ENCODE data around the gene FOXO1.

Gene FOXO1

DNA sequence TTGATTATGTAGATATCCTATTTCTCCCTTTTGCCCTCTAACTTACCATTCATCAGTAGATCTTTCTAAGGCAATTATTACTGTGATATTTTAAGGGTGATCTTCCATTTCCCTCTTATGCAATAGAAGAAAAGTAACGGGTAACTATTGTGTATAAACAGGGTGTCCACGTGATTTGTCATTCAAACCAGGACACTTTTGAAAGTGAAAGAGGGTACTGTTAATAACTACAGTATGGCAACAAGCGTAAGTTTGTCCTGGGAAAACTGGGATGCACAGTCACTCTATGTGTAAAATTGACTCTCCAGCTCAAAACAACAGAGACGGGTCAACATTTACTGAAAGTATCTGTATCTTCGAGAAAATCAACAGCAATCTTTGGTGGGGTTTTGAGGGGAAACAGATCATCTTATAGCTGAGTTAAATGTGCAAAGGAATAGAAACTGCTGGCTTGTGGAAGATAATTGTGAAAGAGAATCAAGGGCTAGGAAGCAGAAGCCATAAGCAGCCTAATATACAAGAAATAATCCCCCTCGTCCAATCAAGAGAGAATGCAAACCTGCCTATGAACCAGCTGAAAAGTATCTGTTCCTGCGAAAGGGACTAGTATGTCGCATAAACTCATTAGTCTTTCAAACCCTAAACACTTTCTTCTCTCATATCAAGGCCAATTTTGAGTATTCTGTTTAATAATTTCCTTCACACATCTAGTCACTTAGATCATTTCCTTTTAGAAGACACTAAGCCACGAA is 126.7 kb downstream of the FOXO1 start:
- H3K27me3 ChIP-seq (ENCODE audit: low read length): no peaks in the 10 kb centered on the region
- H4K20me1 ChIP-seq (ENCODE audit: low read depth, low read length): no peaks in the 10 kb centered on the region
- H2AFZ ChIP-seq (ENCODE audit: low read depth, low read length, severe bottlenecking): no peak overlapping the region
- no peak overlapping the region for H3K4me3 ChIP-seq (ENCODE audit: insufficient read depth, low read length, poor library complexity, severe bottlenecking)
- H3K79me2 ChIP-seq (ENCODE audit: insufficient read depth, low read length): no peaks in the 10 kb centered on the region
- no peaks in the 10 kb centered on the region for H3K36me3 ChIP-seq (ENCODE audit: low read length)
- H3K27ac ChIP-seq (ENCODE audit: low read depth, low read length): no peak overlapping the region
- peaks cover 4% of the 10 kb centered on the region; the same call in 1 of the 2 replicates for H3F3A ChIP-seq (ENCODE audit: insufficient read depth)
- no peaks in the 10 kb centered on the region for H3K9me3 ChIP-seq (ENCODE audit: insufficient read depth, low read length)
- no peaks in the 10 kb centered on the region for H3K9me2 ChIP-seq (replicated peaks; ENCODE audit: insufficient read depth, low read length)
- TF ChIP-seq, protein P1, sequence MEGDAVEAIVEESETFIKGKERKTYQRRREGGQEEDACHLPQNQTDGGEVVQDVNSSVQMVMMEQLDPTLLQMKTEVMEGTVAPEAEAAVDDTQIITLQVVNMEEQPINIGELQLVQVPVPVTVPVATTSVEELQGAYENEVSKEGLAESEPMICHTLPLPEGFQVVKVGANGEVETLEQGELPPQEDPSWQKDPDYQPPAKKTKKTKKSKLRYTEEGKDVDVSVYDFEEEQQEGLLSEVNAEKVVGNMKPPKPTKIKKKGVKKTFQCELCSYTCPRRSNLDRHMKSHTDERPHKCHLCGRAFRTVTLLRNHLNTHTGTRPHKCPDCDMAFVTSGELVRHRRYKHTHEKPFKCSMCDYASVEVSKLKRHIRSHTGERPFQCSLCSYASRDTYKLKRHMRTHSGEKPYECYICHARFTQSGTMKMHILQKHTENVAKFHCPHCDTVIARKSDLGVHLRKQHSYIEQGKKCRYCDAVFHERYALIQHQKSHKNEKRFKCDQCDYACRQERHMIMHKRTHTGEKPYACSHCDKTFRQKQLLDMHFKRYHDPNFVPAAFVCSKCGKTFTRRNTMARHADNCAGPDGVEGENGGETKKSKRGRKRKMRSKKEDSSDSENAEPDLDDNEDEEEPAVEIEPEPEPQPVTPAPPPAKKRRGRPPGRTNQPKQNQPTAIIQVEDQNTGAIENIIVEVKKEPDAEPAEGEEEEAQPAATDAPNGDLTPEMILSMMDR (IDR thresholded peaks at IDR 0.05; ENCODE audit: insufficient read depth, low read length, poor library complexity, severe bottlenecking): no peak
- TF ChIP-seq EZH2phosphoT487 (conservative IDR thresholded peaks at IDR 0.05; ENCODE audit: low read length): no peak
- no peak overlapping the region for H3K4me2 ChIP-seq (ENCODE audit: low read depth, low read length, poor library complexity, severe bottlenecking)
- H3K9ac ChIP-seq (ENCODE audit: low read length): no peak overlapping the region

DNA sequence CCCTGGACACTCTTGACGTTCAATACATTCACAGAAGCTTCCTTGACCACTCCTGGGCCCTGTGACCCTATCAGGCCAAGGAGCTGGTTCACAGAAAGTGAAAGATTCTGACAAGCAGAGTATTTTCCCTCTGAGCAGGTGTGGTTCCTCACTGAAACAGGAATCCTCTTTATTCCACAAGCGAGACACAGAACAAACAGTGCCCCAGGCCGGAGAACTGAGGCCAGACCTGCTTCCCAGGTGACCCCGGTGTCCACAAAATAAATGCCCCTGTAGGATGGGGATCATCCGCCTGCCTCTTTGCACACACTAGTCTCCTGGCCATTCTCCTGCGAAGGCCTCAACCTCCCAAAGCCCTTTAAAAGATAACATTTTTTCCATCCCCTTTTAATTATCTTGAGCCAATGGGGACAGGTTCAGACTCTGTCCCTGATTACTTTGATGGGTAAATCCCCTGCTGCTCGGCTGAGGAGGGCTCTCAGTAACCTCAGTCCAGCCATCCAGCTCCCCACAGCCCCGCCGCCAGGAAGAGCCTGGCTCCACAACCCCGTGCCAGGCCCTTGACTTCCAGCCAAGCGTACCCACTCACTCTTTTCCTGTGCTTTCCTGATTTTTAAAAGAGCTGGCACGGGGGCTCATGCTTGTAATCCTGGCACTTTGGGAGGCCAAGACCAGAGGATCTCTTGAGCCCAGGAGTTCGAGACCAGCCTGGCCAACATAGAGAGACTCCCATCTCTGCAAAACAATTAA is 129.1 kb downstream of the FOXO1 start:
- Histone ChIP-seq H4K20me1 (ENCODE audit: low read depth, low read length) (no peaks in the 10 kb centered on the region), H3K27me3 (ENCODE audit: low read length) (no peaks in the 10 kb centered on the region), H3K9me2 (replicated peaks; ENCODE audit: insufficient read depth, low read length) (no peaks in the 10 kb centered on the region), H3K27ac (ENCODE audit: low read depth, low read length) (no peak overlapping the region), H3K36me3 (ENCODE audit: low read length) (no peaks in the 10 kb centered on the region), H3K4me3 (ENCODE audit: insufficient read depth, low read length, poor library complexity, severe bottlenecking) (no peak overlapping the region), H3K79me2 (ENCODE audit: insufficient read depth, low read length) (no peaks in the 10 kb centered on the region), H3K9me3 (ENCODE audit: insufficient read depth, low read length) (no peaks in the 10 kb centered on the region), H3F3A (ENCODE audit: insufficient read depth) (no peaks in the 10 kb centered on the region; the same call in 1 of the 2 replicates), H3K4me2 (ENCODE audit: low read depth, low read length, poor library complexity, severe bottlenecking) (no peak overlapping the region), H3K9ac (ENCODE audit: low read length) (no peak overlapping the region), H2AFZ (ENCODE audit: low read depth, low read length, severe bottlenecking) (no peak overlapping the region)
- TF ChIP-seq, protein P1 (IDR thresholded peaks at IDR 0.05; ENCODE audit: insufficient read depth, low read length, poor library complexity, severe bottlenecking): no peak
- TF ChIP-seq EZH2phosphoT487 (conservative IDR thresholded peaks at IDR 0.05; ENCODE audit: low read length): no peak

DNA sequence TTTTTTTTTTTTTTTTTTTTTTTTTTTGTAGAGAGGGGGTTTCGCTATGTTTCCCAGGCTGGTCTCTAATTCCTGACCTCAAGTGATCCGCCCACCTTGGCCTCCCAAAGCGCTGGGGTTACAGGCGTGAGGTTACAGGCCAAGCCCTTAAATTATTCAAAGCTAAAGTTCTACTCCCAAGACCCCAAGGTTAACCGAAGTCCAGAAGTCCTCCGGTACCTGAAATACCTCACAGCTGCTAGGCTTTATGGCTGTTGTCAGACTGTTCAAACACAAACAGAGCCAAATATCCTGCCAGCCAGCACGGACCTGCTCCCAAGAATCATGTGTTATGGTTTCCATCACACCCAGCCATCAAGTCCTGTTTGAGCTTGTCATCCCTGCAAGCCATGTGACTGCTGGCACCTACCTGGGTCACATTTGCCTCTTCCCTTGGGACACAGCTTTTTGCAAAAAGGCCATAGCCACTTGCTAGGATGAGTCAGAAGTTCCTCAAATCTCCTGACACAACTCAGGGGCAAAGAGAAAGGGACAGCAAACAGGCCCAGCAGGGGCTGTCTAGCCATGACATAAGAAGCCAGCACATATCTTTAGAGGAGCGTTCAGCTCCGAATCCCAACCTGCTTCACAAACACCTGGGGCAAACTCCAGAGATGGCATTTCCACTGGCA is 129.9 kb downstream of the FOXO1 start:
- Histone ChIP-seq H3F3A (ENCODE audit: insufficient read depth) (no peaks in the 10 kb centered on the region), H3K9me2 (replicated peaks; ENCODE audit: insufficient read depth, low read length) (no peaks in the 10 kb centered on the region), H3K4me2 (ENCODE audit: low read depth, low read length, poor library complexity, severe bottlenecking) (no peak overlapping the region), H4K20me1 (ENCODE audit: low read depth, low read length) (no peaks in the 10 kb centered on the region), H3K9me3 (ENCODE audit: insufficient read depth, low read length) (no peaks in the 10 kb centered on the region), H3K79me2 (ENCODE audit: insufficient read depth, low read length) (no peaks in the 10 kb centered on the region), H3K4me3 (ENCODE audit: insufficient read depth, low read length, poor library complexity, severe bottlenecking) (no peak overlapping the region), H2AFZ (ENCODE audit: low read depth, low read length, severe bottlenecking) (no peak overlapping the region), H3K9ac (ENCODE audit: low read length) (no peak overlapping the region), H3K36me3 (ENCODE audit: low read length) (no peaks in the 10 kb centered on the region), H3K27me3 (ENCODE audit: low read length) (no peaks in the 10 kb centered on the region), H3K27ac (ENCODE audit: low read depth, low read length) (no peak overlapping the region)
- TF ChIP-seq, protein P1 (IDR thresholded peaks at IDR 0.05; ENCODE audit: insufficient read depth, low read length, poor library complexity, severe bottlenecking): no peak
- TF ChIP-seq EZH2phosphoT487 (conservative IDR thresholded peaks at IDR 0.05; ENCODE audit: low read length): no peak

All from SU-DHL-6 (cell line).